ENCODE results near the gene PSMB5.

- TF ChIP-seq POLR2A (IDR thresholded peaks at IDR 0.05), result no peak
- no peak for TF ChIP-seq CTCF (IDR thresholded peaks at IDR 0.05)
- TF ChIP-seq POLR2AphosphoS5 (IDR thresholded peaks at IDR 0.05; ENCODE audit: insufficient read depth in 1 of 2, low read depth in 1 of 2), result no peak
These were observed 10.9 kb downstream of the PSMB5 start for GRCh38 chr14:23023795-23024152.
